ENCODE measurements around the gene TMEM175.
"Not testable (repeated sequence)": the region's sequence is repeated elsewhere in the genome, so short reads cannot be mapped to it uniquely, and the experiment has no call there.

- TF ChIP-seq ZBTB3 (CRISPR knock-in tag; IDR thresholded peaks at IDR 0.05; ENCODE audit: borderline replicate concordance, low read depth); FLYWCH1 (CRISPR knock-in tag; IDR thresholded peaks at IDR 0.05); SETDB1 (CRISPR knock-in tag; IDR thresholded peaks at IDR 0.05; ENCODE audit: borderline replicate concordance); POLR2A (IDR thresholded peaks at IDR 0.05; ENCODE audit: insufficient read depth in 1 of 2, low read depth in 2 of 2, low read length in 2 of 2); TAF1 (CRISPR knock-in tag; IDR thresholded peaks at IDR 0.05); CTCF (CRISPR knock-in tag; IDR thresholded peaks at IDR 0.05); EHMT2 (IDR thresholded peaks at IDR 0.05; ENCODE audit: borderline replicate concordance, low read depth, low read length); ZFP41 (CRISPR knock-in tag; IDR thresholded peaks at IDR 0.05; ENCODE audit: borderline replicate concordance): not testable (repeated sequence)
These were observed 7.2 kb downstream of the TMEM175 start for GRCh38 chr4:939508-939907.

All from HepG2 (cell line).